Kidney glomerular epithelial cell (primary cell): ENCODE results near the gene MCF2L.
"Not testable (repeated sequence)": the region's sequence is repeated elsewhere in the genome, so short reads cannot be mapped to it uniquely, and the experiment has no call there.

Experiments used
- DNase-seq: peaks from one replicate; lab custom pipeline; 2025; lab: John Stamatoyannopoulos, UW

The MCF2L gene

DNA sequence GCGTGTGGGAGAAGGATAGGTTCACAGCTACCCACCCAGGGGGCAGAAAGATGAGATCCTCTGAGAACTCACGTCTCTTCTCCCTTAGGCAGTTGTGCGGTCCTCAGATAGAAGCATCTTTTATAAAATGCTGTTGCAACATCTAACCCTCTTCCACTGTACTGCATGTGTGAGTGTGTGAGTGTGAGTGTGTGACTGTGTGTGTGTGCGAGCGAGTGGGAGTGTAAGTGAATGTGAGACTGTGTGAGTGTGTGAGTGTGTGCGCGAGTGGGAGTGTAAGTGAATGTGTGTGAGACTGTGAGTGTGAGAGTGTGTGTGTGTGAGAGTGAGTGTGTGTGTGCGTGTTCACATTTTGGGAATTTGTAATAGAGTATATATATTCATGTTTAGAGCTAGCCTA is 81.0 kb downstream of the MCF2L start:
- DNase-seq = no peak

DNA sequence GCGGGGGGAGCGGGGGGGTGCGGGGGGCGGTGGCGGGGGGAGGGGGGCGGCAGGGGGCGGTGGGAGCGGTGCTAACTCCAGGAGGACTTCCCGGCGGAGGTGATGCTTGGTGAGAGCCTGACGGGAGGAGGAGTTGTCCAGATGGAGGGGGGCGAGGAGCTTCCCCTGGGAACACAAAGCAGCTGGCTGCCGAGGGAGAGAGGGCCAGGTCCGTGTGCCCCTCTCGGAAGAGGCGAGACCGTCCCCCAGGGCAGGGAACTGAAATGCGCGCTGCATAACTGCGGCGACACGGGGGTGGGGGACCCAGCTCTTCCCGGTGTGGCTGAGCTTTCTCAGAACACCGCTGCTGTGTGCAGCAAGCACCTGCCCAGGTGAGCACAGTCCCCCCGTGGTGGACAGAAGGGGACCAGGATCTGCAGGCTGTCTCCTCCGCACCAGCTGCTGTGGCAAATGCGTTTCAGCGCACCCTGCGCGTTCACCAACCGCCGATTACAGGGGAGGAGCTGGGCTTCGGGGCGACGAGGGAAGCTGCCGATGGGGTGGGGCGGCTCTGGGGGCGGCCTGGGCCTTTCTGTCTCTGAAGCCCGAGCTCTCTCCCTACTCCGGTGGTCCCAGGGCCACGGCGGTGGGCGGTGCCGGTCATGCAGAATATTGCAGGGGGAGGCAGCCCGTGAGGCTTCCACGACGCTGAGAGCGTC is 81.9 kb downstream of the MCF2L start:
- no peak for DNase-seq

DNA sequence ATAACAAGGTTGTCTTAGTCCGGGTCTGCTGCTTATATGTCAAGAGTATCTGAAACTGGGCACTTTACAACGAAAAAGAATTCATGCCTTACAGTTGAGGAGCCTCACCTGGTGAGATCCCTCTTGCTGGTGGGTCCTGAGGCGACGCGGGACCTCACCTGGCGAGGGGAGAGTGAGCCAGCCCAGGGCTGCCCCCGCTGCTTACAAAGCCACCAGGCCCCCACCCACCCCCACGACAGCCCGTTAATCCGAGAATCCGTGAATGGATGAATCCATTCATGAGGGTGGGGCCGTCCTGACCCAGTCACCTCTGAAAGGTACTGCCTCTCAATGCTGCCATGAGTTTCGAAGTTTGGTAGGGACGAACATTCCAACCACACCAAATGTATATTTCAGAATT is 82.6 kb downstream of the MCF2L start:
- DNase-seq = no peak

DNA sequence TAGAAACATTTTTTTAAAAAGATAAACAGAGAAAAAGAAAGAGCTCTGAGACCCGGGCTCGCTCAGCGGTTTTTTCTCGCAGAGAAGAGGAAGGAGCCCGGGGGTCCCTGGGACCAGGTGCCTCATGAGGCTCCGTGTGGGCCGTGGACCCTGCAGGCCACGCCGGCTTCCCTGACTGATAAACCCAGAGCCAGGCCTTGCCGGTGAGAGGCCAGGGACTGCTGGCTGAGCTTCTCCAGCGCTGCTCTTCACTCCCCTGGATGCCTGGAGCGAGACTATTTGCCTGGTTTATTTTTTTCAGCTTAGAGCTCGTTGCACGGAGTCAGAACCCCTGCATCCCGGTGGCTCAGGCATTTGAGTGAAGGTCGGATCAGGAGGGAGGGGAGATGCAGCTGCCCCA is 83.2 kb downstream of the MCF2L start:
- no peak for DNase-seq

DNA sequence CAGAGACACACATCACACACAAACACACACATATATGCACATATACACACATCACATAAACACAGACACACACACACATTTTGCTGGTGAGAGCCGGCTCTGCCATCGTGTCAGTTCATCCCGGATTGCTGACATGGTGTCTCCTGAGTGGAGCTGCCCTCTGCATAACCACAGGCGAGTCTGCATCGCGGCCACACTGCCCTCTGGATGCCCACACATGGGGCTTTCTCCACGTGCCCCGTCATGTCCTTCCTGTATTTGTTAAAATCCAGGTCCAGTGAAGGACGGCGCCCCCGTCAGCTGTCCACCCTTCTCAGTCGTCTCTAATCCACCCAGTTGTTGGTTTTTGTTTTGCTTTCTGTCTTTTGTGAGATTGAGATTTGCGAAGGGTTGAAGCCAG is 84.0 kb downstream of the MCF2L start:
- DNase-seq = no peak

DNA sequence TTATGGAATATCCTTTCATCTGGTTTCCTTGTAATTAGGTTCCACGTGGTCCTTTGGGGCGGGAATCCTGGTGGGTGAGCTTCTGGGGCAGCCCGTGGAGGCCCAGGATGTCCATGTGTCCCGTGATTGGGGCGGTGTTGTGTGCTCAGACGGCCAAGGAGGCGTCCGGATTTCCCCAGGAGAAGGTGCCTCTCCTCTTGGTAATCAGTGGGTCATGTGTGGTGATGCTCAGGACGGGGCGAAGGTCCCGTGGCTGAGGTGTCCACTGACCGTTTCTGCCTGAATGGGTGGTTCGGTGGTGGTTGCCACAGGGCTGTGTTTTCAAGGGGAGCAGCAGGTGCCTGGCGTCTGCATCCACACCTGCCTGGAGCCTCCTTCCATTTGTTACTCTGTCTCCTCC is 84.4 kb downstream of the MCF2L start:
- no peak for DNase-seq

DNA sequence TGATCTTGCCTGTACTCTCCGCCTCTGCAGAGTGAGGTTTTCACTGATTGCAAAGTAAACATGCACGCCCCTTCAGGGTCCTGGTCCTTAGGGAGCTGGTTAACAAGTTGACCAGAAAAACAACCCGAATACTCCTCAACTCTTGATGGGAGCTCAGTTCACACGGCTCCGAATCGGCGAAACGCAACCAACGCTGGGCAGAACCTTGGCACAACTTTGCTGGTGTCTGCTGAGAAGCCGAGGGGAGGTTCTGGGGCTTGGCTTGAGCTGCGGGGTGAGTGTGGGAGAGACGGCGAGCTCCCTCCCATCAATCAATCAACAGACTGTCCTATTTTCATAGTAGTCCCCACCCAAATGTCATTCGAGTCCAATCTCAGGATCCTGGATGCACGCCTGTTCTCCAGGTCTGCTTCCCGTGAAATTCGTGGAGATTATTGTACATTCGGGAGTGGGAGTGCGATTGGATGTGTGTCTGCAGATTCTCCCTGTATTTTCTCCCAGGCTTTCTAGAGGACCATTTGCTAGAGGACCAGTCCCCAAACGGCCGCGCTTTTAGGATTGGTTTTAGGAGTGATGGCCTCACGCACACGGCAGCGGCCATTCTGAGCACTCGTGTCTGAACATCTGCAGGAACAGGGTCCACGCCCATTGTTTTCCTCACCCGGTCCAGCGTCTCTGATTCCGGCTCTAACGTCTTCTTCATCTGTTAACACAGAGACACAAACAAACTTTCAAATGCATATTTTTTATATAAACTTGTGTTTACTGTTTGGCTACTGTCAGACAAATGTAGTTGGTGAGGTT is 85.0 kb downstream of the MCF2L start:
- no peak for DNase-seq

DNA sequence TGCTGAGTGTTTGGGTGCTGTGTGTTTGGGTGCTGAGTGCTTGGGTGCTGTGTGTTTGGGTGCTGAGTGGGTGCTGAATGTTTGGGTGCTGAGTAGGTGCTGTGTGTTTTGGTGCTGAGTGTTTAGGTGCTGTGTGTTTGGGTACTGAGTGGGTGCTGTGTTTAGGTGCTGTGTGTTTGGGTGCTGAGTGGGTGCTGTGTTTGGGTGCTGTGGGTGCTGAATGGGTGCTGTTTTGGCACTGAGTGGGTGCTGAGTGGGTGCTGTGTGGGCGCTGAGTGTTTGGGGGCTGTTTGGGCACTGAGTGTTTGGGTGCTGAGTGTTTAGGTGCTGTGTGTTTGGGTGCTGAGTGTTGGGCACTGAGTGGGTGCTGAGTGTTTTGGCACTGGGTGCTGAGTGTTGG is 88.1 kb downstream of the MCF2L start:
- no peak for DNase-seq

DNA sequence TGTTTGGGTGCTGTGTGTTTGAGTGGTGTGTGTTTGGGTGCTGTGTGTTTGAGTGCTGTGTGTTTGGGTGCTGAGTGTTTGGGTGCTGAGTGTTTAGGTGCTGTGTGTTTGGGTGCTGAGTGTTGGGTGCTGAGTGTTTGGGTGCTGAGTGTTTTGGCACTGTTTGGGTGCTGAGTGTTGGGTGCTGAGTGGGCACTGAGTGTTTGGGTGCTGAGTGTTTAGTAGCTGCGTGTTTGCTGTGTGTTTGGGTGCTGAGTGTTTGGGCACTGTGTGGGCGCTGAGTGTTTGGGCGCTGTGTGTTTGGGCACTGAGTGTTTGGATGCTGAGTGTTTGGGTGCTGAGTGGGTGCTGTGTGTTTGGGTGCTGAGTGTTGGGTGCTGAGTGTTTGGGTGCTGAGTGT is 88.5 kb downstream of the MCF2L start:
- not testable (repeated sequence) for DNase-seq

DNA sequence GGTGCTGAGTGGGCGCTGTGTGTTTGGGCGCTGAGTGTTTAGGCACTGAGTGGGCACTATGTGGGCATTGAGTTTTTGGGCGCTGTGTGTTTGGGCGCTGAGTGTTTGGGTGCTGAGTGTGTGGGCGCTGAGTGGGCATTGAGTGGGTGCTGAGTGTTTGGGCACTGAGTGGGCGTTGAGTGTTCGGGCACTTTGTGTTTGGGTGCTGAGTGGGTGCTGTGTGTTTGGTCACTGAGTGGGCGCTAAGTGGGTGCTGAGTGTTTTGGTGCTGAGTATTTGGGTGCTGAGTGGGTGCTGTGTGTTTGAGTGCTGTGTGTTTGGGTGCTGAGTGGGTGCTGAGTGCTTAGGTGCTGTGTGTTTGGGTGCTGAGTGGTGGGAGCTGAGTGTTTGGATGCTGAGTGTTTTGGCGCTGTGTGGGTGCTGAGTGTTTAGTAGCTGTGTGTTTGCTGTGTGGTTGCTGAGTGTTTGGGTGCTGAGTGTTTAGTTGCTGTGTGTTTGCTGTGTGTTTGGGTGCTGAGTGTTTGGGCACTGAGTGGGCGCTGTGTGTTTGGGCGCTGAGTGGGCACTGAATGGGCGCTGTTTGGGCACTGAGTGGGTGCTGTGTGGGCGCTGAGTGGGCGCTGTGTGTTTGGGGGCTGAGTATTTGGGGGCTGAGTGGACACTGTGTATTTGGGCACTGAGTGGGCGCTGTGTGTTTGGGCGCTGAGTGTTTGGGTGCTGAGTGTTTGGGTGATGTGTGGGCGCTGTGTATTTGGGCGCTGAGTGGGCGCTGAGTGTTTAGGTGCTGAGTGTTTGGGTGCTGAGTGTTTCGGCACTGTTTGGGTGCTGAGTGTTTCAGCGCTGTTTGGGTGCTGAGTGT is 89.3 kb downstream of the MCF2L start:
- no peak for DNase-seq

DNA sequence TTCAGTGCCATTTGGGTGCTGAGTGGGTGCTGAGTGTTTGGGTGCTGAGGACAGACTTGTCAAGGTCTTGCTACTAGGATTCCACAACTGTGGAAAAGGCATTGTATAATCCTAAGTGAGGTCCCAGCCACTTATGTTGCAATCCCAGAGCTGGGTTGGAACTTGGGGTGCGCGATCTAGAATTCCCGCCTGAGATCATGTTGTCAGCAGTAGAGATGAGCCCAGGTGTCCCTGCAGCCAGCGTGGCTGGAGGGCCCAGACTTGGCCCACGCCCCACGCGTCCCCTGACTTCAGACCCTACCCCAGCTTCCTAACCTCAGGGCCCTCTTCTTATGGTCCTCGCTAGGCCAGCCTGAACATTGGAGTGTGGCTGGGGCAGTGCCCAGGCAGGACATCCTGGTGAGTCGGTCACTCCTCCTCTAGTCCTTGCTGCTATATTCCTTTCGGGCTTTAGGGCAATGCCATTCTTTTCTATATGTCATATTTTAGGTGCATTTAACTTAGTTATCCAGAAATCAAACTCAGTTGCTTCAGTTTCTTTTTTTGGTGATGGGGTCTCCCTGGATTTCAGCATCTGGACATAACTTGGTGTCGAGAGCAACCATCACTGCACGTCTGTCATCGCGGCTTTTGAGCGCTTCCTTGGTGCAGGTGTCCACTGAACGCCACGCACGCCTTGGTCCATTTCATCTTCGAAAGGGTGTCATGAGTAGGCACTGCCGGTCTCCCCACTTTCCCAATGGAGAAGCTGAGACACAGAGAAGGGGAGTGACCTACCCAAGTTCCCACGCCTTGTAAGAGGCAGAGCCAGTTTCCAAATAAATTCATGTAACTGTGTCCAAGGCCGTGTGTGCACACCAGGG is 90.2 kb downstream of the MCF2L start:
- DNase-seq = no peak

DNA sequence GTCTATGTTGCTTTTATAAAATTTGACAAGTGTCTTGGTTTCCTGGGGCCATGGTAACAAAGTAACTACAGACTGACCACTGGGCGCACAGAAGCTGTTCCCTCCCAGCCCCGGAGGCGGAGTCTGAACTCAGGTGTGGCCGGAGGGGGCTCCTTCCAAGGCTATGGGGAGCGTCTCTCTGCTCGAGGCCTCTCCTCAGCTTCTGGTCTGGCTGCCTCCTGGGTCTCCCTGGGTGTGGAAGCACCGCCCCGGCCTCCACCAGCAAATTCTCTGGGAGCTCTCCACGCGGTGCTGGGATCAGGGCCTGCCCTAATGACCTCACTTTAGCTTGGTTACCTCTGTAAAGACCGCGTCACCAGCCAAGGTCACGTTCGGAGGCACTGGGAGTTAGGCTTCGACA is 90.9 kb downstream of the MCF2L start:
- no peak for DNase-seq

DNA sequence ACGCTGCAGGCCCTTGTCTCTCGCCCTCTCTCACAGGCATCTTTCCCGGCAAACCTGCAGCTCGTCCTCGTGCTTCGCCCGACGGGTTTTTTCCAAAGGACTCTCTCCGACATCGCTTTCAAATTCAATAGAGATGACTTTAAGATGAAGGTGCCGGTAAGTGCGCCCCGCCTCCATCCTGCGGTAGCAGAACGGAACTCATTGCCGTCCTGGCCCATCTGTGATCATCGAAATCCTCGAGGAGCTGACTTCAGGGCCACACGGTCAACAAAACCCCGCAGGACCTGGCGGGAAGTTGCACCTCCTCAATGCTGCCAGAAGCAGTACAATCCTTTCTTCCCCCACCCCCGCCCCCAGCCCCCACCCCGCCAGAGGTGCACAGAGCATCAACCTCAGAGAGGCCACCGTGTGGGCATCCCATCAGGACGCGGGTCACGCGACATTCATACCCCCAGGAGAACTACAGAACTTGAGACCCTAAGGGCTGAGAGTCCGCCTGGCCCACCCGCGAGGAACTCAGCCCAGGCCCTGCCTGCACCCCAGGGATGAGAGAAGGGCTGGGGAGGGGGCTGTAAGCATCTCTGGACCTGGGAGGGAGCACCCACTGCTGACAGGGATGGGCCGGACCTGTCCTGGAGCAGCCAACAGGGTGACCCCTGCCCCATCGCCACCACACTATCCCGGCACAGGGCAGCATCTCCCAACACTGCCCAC is 91.7 kb downstream of the MCF2L start:
- DNase-seq = no peak

DNA sequence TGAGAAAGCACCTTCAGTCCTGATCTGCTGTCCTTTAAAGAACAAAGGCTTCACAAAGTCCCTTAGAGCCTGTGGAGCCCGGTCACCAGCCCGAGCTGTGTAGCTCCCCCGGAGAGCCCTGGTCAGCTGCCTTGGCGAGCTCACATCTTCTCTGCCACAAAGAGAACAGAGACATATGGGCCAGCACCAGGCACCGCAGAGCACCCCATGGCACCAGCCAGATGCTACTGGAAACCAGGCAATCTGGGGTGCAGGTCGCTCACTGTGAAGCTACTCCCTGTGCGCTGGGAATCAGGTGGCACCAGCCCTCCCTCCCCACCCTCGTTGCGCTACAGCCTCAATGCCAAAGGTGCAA is 92.2 kb downstream of the MCF2L start:
- DNase-seq = no peak

DNA sequence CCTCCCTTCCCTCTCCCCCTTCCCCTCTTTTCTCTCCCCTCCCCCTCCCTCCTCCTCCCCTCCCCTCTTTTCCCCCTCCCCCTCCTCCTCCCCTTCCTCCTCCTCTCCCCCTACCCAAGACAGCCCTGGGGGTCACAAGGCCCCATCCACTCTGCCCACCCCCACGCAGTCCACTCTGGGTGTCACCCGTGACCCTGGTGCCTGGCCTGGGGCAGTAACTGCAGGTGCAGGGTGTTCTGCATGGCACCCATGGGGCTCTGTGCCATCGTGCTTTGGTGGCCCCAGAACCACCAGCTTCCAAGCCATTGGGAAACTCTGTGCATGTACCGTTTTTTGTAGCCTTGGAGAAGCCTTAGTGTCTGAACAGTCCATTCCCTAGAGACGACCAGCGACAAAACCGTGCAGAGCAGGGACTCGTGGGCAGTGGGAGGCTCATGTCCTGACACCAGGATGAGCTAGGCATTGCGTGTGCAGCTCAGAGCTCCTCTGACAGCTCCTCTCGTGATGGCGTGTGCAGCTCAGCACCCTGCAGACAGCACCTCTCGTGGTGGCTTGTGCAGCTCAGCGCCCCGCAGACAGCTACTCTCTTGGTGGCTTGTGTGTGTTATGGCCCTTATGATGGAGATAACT is 92.9 kb downstream of the MCF2L start:
- no peak for DNase-seq

DNA sequence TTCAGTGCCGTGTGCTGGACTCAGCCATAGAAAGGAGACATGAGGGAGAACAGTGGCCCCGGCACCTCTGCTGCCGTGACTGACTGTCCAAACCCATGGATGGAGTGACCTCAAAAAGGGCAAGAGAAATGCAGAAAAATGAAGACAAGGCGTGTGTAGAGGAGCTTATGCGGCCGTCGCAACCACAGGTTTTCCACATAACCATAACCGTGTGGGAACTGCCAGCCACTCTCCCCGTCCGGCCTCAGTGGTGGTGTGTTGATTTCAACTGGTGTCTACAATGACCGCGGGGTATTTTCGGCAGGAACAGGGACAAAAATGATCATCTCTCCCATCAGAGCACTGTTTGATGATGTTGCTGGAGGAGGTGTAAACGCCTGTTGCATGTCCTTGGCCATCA is 93.7 kb downstream of the MCF2L start:
- DNase-seq = no peak

DNA sequence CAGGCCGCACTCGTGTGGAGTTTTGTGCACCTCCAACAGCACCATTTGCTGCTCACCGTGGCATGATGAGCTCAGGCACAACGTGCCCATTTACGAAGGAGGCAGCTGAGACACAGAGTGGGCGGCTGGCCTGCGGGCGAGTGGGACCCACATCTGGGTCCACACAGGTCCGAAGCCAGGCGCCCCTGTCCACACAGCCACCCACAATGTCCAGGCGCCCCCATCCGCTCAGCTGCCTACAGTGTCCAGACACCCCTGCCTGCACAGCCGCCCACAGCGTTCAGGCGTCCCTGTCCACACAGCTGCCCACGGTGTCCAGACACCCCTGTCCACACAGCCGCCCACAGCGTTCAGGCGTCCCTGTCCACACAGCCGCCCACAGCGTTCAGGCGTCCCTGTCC is 94.1 kb downstream of the MCF2L start:
- DNase-seq = no peak

DNA sequence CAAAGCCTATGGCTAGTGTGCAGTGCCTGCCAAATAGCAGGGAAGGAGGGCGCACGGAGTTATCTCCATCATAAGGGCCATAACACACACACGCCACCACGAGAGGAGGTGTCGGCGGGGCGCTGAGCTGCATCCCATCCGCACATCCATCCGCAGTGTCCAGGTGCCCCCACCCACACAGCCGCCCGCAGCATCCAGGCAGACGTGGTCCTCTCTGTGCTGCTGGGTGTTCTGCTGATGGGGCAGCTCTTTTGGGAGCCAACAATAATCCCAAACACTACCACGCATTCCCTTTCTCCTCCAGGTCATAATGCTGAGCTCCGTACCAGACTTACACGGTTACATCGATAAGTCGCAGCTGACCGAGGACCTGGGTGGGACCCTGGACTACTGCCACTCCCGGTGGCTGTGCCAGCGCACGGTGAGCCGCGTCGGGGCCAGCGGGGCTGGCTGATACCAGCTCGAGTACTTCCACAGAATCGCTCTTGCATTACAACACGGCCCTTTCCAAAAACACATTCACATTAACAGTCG is 95.1 kb downstream of the MCF2L start:
- DNase-seq = no peak

DNA sequence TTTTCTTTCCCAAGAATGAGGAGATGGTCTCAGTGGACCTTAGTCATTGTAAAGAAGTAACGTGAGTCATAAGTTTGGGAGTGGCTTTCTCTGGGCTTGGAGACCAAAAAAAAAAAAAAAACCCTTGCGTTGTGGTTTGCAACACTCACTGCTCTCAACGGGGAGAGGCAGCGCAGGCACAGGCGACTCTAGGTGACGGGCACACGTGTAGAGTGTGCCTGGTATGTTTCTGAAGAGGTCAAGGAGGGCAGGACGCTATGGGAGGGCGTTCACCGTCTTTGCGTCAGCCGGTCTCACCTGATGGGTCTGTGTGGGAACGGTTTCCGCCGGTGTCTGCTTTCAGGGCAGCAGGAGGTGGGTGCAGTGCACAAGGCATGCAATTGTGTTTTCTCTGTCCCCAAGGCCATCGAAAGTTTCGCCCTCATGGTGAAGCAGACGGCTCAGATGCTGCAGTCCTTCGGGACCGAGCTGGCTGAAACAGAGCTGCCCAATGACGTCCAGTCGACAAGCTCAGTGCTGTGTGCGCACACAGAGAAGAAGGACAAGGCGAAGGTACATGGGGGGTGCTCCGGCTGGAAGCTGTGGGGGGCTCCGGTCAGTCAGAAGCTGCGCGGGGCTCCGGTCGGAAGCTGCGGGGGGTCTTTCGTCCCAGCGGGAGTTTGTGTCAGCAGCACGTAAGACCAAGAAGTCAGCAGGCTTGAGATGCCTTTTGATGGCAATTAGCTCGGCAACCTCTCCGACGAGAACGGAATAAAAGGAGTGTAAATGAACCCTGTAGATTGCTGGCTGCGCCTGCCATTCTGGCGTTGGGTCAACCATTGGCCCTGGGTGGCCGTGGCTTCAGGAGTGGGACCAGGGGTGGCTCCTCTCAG is 95.8 kb downstream of the MCF2L start:
- DNase-seq = no peak
